Liver (tissue), 9 donors: ENCODE measurements around the gene GALNT9. TPM values are rescaled to one million over a fixed set of nuclear protein-coding genes. Genes with fewer than 3 reads are reported as not detected.
"Not testable (repeated sequence)": the region's sequence is repeated elsewhere in the genome, so short reads cannot be mapped to it uniquely, and the experiment has no call there.

Source experiments
- DNase-seq: peaks from one replicate; pipeline ENCODE4 v3.0.0-alpha.2; 2017; ENCODE audit warnings: low spot score
- H3K27ac ChIP-seq, 2 donors: one replicate each; pipeline ENCODE4 v1.7.0; 2013; ENCODE audit warnings: inconsistent platforms in 2 of 2, low read length in 2 of 2, control low read depth in 1 of 2, low read depth in 1 of 2, mild to moderate bottlenecking in 1 of 2
- H3K27me3 ChIP-seq, 4 donors: one replicate each; pipeline versions ENCODE4 v1.6.1 to v1.7.0; 2013; ENCODE audit warnings: low read length in 3 of 4, inconsistent platforms in 1 of 4, mild to moderate bottlenecking in 1 of 4, moderate library complexity in 1 of 4; ENCODE audit not compliant: control insufficient read depth in 4 of 4, insufficient read depth in 4 of 4
- H3K36me3 ChIP-seq, 4 donors: one replicate each; pipeline versions ENCODE4 v1.6.1 to v1.7.0; 2013; ENCODE audit warnings: low read length in 3 of 4, mild to moderate bottlenecking in 3 of 4, low read depth in 1 of 4, moderate library complexity in 1 of 4; ENCODE audit not compliant: control insufficient read depth in 4 of 4, insufficient read depth in 3 of 4
- H3K4me1 ChIP-seq, 4 donors: one replicate each; pipeline versions ENCODE4 v1.6.1 to v1.7.0; 2013; ENCODE audit warnings: low read length in 3 of 4, mild to moderate bottlenecking in 3 of 4, moderate library complexity in 1 of 4; ENCODE audit not compliant: control insufficient read depth in 4 of 4, insufficient read depth in 4 of 4
- H3K4me3 ChIP-seq, 3 donors: one replicate each; pipeline versions ENCODE4 v1.6.1 to v1.7.0; 2013; ENCODE audit warnings: low read length in 3 of 3, control low read depth in 1 of 3, low read depth in 1 of 3, mild to moderate bottlenecking in 1 of 3
- H3K9ac ChIP-seq, 2 donors: one replicate each; pipeline ENCODE4 v1.7.0; 2013; ENCODE audit warnings: low read length in 2 of 2, mild to moderate bottlenecking in 2 of 2, moderate library complexity in 2 of 2, control low read depth in 1 of 2, low read depth in 1 of 2
- H3K9me3 ChIP-seq, 4 donors: one replicate each; pipeline versions ENCODE4 v1.6.1 to v1.7.0; 2013; ENCODE audit warnings: low read length in 3 of 4; ENCODE audit not compliant: control insufficient read depth in 4 of 4
- FOXA1 ChIP-seq: IDR thresholded peaks from 2 replicates; pipeline ENCODE4 v1.6.1; 2016; ENCODE audit warnings: antibody characterized with exemption
- FOXA2 ChIP-seq: IDR thresholded peaks from 2 replicates; pipeline ENCODE4 v1.6.1; 2016; ENCODE audit warnings: antibody characterized with exemption
- GABPA ChIP-seq, 2 donors: IDR thresholded peaks in 1 of 2; conservative IDR thresholded peaks in 1 of 2; 2 replicates each; pipeline ENCODE4 v1.6.1; 2016; ENCODE audit warnings: antibody characterized with exemption in 2 of 2, mild to moderate bottlenecking in 1 of 2, moderate library complexity in 1 of 2
- NR2F2 ChIP-seq: IDR thresholded peaks from 2 replicates; pipeline ENCODE4 v1.6.1; 2016; ENCODE audit warnings: antibody characterized with exemption
- RAD21 ChIP-seq, 2 donors: IDR thresholded peaks; 2 replicates each; pipeline ENCODE4 v1.6.1; 2016; ENCODE audit warnings: antibody characterized with exemption in 2 of 2, mild to moderate bottlenecking in 2 of 2
- TAF1 ChIP-seq: conservative IDR thresholded peaks from 2 replicates; pipeline ENCODE4 v1.6.1; 2016; ENCODE audit warnings: antibody characterized with exemption, mild to moderate bottlenecking
- WGBS: extraction: QIAGEN DNeasy Blood & Tissue Kit; methylation state at CpG from one replicate; pipeline ENCODE4 v1.1.7; 2013; 5-methylcytosine and 5-hydroxymethylcytosine counted together
- polyA plus RNA-seq, 2 donors: library from polyadenylated mRNA; stranded (reverse) in 1 of 2; unstranded in 1 of 2; fragments of 200-250 nt in 1 of 2; fragments of >200 nt in 1 of 2; fragmentation: Nextera tagmentation in 1 of 2; extraction: Ambion mirVana in 1 of 2; gene quantifications; one replicate each; pipeline versions ENCODE4 v1.2.1 to v1.2.3, GENCODE V29; 2013 to 2015
- total RNA-seq, 2 donors: library from RNA; depleted of rRNA; stranded (reverse); fragments of >200 nt; gene quantifications; one replicate each; pipeline ENCODE4 v1.2.3, GENCODE V29; 2014
- TF ChIP-seq, protein P1 (sequence below): IDR thresholded peaks from 2 replicates; pipeline ENCODE4 v1.6.1; 2016; ENCODE audit warnings: antibody characterized with exemption, mild to moderate bottlenecking
- TF ChIP-seq, protein P2 (sequence below): IDR thresholded peaks from 2 replicates; pipeline ENCODE4 v1.6.1; 2016; ENCODE audit warnings: antibody characterized with exemption
- TF ChIP-seq, protein P3 (sequence below): IDR thresholded peaks from 2 replicates; pipeline ENCODE4 v1.6.1; 2016; ENCODE audit warnings: antibody characterized with exemption
- donor health status: healthy.
- donor health status: healthy.
- donor health status: healthy.
- donor health status: healthy.
- donor health status: healthy.

GALNT9 gene
- total RNA-seq (under 1 TPM; 0.09 to 0.25 TPM), polyA plus RNA-seq (under 1 TPM in 1 of 2 donors, not detected in 1; 0.05 TPM)

DNA sequence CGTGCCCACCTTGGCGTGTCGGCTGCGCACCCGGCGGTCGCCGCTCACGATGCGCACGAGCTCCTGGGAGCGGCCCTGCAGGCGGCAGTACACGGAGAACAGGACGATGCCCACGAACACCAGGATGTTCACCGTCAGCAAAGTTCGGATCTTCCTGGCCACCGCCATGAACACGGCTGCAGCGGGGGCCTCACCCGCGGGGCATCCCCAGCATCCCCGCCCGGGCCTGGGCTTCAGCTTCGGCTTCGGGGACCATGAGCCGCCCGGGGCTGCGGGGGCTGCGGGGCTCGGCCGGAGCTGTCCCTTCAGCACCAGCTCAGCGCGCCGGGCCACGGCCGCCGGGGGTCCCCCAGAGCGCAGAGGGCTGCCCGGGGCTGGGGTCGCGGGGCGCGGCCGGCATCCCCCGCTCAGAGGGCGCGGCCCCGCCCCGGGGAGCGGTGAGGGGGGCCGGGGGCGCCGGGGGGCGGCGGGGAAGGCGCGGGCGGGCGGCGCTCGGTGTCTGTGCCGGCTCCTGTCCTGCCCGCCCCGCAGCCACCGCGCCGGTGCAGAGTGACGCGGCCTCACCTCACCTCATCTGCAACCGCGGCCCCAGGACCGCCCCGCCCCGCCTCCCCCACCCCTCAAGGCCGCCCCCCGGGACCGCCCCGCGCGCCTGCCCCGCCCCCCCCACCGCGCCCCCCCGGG lies at the start of gene GALNT9:
GALNT9 (minus strand) TSS at position 554 of the 684 bp plus-strand sequence; CDS start at position 168, 386 bp downstream.
- Histone ChIP-seq H3K27me3 (peaks cover 0 to 5% (median 3%) of the 10 kb centered on the region in 4 donors), H3K9me3 (no peaks in the 10 kb centered on the region), H3K4me1 (peaks cover 0 to 13% (median 2%) of the 10 kb centered on the region in 4 donors), H3K4me3 (no peak within 1 kb of the TSS), H3K27ac (no peak within 1 kb of the TSS), H3K9ac (no peak within 1 kb of the TSS), H3K36me3 (no peaks in the 10 kb centered on the region)
- TF ChIP-seq NR2F2 (no peak), RAD21 (IDR thresholded peaks at IDR 0.05) (no peak), TAF1 (no peak), GABPA (IDR thresholded peaks at IDR 0.05 in 1 of 2, conservative IDR thresholded peaks at IDR 0.05 in 1 of 2) (no peak), FOXA1 (no peak)
- TF ChIP-seq, protein P1, sequence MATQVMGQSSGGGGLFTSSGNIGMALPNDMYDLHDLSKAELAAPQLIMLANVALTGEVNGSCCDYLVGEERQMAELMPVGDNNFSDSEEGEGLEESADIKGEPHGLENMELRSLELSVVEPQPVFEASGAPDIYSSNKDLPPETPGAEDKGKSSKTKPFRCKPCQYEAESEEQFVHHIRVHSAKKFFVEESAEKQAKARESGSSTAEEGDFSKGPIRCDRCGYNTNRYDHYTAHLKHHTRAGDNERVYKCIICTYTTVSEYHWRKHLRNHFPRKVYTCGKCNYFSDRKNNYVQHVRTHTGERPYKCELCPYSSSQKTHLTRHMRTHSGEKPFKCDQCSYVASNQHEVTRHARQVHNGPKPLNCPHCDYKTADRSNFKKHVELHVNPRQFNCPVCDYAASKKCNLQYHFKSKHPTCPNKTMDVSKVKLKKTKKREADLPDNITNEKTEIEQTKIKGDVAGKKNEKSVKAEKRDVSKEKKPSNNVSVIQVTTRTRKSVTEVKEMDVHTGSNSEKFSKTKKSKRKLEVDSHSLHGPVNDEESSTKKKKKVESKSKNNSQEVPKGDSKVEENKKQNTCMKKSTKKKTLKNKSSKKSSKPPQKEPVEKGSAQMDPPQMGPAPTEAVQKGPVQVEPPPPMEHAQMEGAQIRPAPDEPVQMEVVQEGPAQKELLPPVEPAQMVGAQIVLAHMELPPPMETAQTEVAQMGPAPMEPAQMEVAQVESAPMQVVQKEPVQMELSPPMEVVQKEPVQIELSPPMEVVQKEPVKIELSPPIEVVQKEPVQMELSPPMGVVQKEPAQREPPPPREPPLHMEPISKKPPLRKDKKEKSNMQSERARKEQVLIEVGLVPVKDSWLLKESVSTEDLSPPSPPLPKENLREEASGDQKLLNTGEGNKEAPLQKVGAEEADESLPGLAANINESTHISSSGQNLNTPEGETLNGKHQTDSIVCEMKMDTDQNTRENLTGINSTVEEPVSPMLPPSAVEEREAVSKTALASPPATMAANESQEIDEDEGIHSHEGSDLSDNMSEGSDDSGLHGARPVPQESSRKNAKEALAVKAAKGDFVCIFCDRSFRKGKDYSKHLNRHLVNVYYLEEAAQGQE = peak; percentile 68
- TF ChIP-seq, protein P2, sequence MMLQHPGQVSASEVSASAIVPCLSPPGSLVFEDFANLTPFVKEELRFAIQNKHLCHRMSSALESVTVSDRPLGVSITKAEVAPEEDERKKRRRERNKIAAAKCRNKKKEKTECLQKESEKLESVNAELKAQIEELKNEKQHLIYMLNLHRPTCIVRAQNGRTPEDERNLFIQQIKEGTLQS = no peak
- no peak for DNase-seq
- 8% methylated on average over 86 of the region's 86 CpGs for WGBS

DNA sequence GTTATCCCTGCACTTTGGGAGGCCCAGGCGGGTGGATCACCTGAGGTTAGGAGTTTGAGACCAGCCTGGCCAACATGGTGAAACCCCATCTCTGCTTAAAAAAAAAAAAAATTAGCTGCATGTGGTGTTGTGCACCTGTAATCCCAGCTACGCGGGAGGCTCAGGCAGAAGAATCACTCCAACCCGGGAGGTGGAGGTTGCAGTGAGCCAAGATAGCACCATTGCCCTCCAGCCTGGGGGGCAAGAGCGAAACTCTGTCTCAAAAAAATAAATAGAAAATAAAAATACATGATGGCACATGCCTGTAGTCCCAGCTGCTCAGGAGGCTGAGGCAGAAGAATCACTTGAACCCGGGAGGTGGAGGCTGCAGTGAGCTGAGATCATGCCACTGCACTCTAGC lies 49.7 kb upstream of the GALNT9 start:
- DNase-seq, H3K36me3 ChIP-seq, H3K4me1 ChIP-seq, H3K27me3 ChIP-seq, H3K27ac ChIP-seq, H3K9ac ChIP-seq, H3K4me3 ChIP-seq, H3K9me3 ChIP-seq: not testable (repeated sequence)
- WGBS = 74% methylated on average over 6 of the region's 6 CpGs

DNA sequence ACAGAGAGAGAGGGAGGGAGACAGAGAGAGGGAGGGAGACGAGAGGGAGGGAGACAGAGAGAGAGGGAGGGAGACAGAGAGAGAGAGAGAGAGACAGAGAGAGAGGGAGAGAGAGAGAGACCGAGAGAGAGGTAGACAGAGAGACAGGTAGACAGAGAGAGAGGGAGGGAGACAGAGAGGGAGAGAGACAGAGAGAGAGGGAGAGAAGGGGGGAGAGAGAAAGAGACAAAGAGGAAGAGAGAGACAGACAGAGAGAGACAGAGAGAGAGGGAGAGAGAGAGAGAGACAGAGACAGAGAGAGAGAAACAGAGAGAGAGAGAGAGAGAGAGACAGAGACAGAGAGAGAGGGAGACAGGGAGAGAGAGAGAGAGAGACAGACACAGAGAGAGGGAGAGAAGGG lies 47.8 kb upstream of the GALNT9 start:
- peaks cover 0 to 5% (median 4%) of the 10 kb centered on the region in 4 donors for H3K27me3 ChIP-seq

More for the DNA sequence above, 47.8 kb upstream of the GALNT9 start:
- Histone ChIP-seq H3K27ac (no peak overlapping the region), H3K9ac (no peak overlapping the region), H3K4me3 (no peak overlapping the region), H3K36me3 (no peaks in the 10 kb centered on the region), H3K4me1 (no peaks in the 10 kb centered on the region), H3K9me3 (peaks cover 0 to 4% (median 1%) of the 10 kb centered on the region in 4 donors)
- TF ChIP-seq, protein P3, sequence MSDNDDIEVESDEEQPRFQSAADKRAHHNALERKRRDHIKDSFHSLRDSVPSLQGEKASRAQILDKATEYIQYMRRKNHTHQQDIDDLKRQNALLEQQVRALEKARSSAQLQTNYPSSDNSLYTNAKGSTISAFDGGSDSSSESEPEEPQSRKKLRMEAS = no peak
- TF ChIP-seq RAD21 (IDR thresholded peaks at IDR 0.05) = no peak
- TF ChIP-seq, protein P2 = no peak
- TF ChIP-seq FOXA2 = no peak
- no peak for TF ChIP-seq GABPA (IDR thresholded peaks at IDR 0.05 in 1 of 2, conservative IDR thresholded peaks at IDR 0.05 in 1 of 2)
- TF ChIP-seq TAF1 = no peak
- no peak for DNase-seq
- WGBS = 40% methylated on average over 2 of the region's 2 CpGs
